MV-4-11 (cell line): ENCODE measurements around the gene DHX58.

ENCODE experiments used
- DNase-seq: peaks from one replicate; lab custom pipeline; 2025; lab: John Stamatoyannopoulos, UW

The DHX58 gene

GRCh38 chr17:42129109-42129837, 16.8 kb upstream of the DHX58 start:
- DNase-seq: no peak

GRCh38 chr17:42127414-42127813, 14.9 kb upstream of the DHX58 start:
- no peak for DNase-seq

GRCh38 chr17:42126836-42127235, 14.3 kb upstream of the DHX58 start:
- DNase-seq: no peak

GRCh38 chr17:42125565-42125964, 13.1 kb upstream of the DHX58 start:
- DNase-seq: no peak

- DNase-seq: no peak
Observed at GRCh38 chr17:42124256-42124655, 11.7 kb upstream of the DHX58 start.

GRCh38 chr17:42122371-42123303, 10.1 kb upstream of the DHX58 start, which contains the start of gene HSPB9:
Gene HSPB9 (plus strand): TSS chr17:42122804. CDS start chr17:42122851, 47 bp downstream.
- DNase-seq: no peak

GRCh38 chr17:42120770-42121769, 8.6 kb upstream of the DHX58 start, which contains the start of gene KAT2A:
Gene KAT2A (minus strand): TSS chr17:42121367. CDS start chr17:42121304, 63 bp downstream.
- DNase-seq: peak; percentile 82

- DNase-seq: no peak
Observed at GRCh38 chr17:42120161-42120769, 7.8 kb upstream of the DHX58 start.

GRCh38 chr17:42119301-42119700, 6.8 kb upstream of the DHX58 start:
- DNase-seq: no peak

GRCh38 chr17:42118545-42118944, 6.0 kb upstream of the DHX58 start:
- peak; percentile 5 for DNase-seq

- DNase-seq: no peak
Observed at GRCh38 chr17:42118126-42118510, 5.6 kb upstream of the DHX58 start.

GRCh38 chr17:42117397-42118125, 5.0 kb upstream of the DHX58 start:
- no peak for DNase-seq

GRCh38 chr17:42116705-42117396, 4.3 kb upstream of the DHX58 start:
- peak; percentile 71 for DNase-seq

- DNase-seq: no peak
Observed at GRCh38 chr17:42114118-42114517, 1.6 kb upstream of the DHX58 start.

GRCh38 chr17:42113293-42114069, 967 bp upstream of the DHX58 start:
- DNase-seq: no peak

GRCh38 chr17:42111871-42112551, 503 bp downstream of the DHX58 start:
- peak; percentile 9 for DNase-seq

- no peak for DNase-seq
Observed at GRCh38 chr17:42111265-42111636, 1.3 kb downstream of the DHX58 start.
